ENCODE data around the gene HOXD10. TPM values are rescaled to one million over a fixed set of nuclear protein-coding genes. Genes with fewer than 3 reads are reported as not detected.

HOXD10 gene
- total and polyA plus RNA-seq, 2 experiments from 2014 or later, result not detected

- H3K27me3 ChIP-seq (ENCODE audit: insufficient read depth), result peaks cover 100% of the 10 kb centered on the region
- Mint-ChIP-seq H3K36me3 (ENCODE audit: low read depth) (no peaks in the 10 kb centered on the region), H3K9me3 (peaks cover 7% of the 10 kb centered on the region; the same call in 1 of the 3 replicates), H3K27me3 (ENCODE audit: insufficient read depth, low read depth, poor library complexity) (peaks cover 100% of the 10 kb centered on the region), H3K27ac (no peak overlapping the region), H3K4me1 (peaks cover 36% of the 10 kb centered on the region), H3K4me3 (peak overlapping the region; percentile 36; the same call in 2 of the 3 replicates)
- peaks cover 45% of the 10 kb centered on the region for H3K4me1 ChIP-seq (ENCODE audit: insufficient read depth)
- no peak for TF ChIP-seq ZNF462 (CRISPR knock-in tag; IDR thresholded peaks at IDR 0.05)
- peak; percentile 96 for TF ChIP-seq EZH2 (IDR thresholded peaks at IDR 0.05; ENCODE audit: low read depth, unreplicated experiment)
- no peak for TF ChIP-seq JUNB (IDR thresholded peaks at IDR 0.05; ENCODE audit: unreplicated experiment)
- DNase-seq (ENCODE audit: low spot score), result no peak
- peaks cover 19% of the 10 kb centered on the region for H3F3A ChIP-seq (replicated peaks; ENCODE audit: low read depth)
- H3K9me2 ChIP-seq (ENCODE audit: insufficient read depth), result no peaks in the 10 kb centered on the region
- no peaks in the 10 kb centered on the region for H3K36me3 ChIP-seq (ENCODE audit: insufficient read depth)
- H3K4me2 ChIP-seq, result peak overlapping the region; percentile 73; the same call in 1 of the 2 replicates
- no peaks in the 10 kb centered on the region for H3K79me2 ChIP-seq (replicated peaks; ENCODE audit: insufficient read depth)
- peaks cover 57% of the 10 kb centered on the region for H4K20me1 ChIP-seq (replicated peaks; ENCODE audit: insufficient read depth)
- peak overlapping the region; percentile 44 for H3K4me3 ChIP-seq
- H2AFZ ChIP-seq, result no peak overlapping the region
- no peak overlapping the region for H3K27ac ChIP-seq (ENCODE audit: low read depth)
- ATAC-seq, result no peak
Observed at GRCh38 chr2:176164201-176164600, 47.6 kb downstream of the HOXD10 start.

- Mint-ChIP-seq H3K4me1 (peaks cover 30% of the 10 kb centered on the region), H3K27me3 (ENCODE audit: insufficient read depth, low read depth, poor library complexity) (peaks cover 100% of the 10 kb centered on the region), H3K27ac (no peak overlapping the region), H3K9me3 (peaks cover 7% of the 10 kb centered on the region; the same call in 1 of the 3 replicates), H3K36me3 (ENCODE audit: low read depth) (no peaks in the 10 kb centered on the region), H3K4me3 (peak overlapping the region; percentile 36)
- H4K20me1 ChIP-seq (replicated peaks; ENCODE audit: insufficient read depth), result peaks cover 61% of the 10 kb centered on the region
- no peaks in the 10 kb centered on the region for H3K9me2 ChIP-seq (ENCODE audit: insufficient read depth)
- peaks cover 19% of the 10 kb centered on the region for H3F3A ChIP-seq (replicated peaks; ENCODE audit: low read depth)
- TF ChIP-seq JUNB (IDR thresholded peaks at IDR 0.05; ENCODE audit: unreplicated experiment) (no peak), ZNF114 (CRISPR knock-in tag; IDR thresholded peaks at IDR 0.05) (no peak), EZH2phosphoT487 (IDR thresholded peaks at IDR 0.05; ENCODE audit: unreplicated experiment) (peak; percentile 89), EZH2 (IDR thresholded peaks at IDR 0.05; ENCODE audit: low read depth, unreplicated experiment) (peak; percentile 100), POLR2AphosphoS5 (IDR thresholded peaks at IDR 0.05; ENCODE audit: low read depth) (no peak), ZNF331 (CRISPR knock-in tag; IDR thresholded peaks at IDR 0.05; ENCODE audit: low read depth) (no peak), CTCF (conservative IDR thresholded peaks at IDR 0.05; ENCODE audit: low read depth in 2 of 2) (no peak), NANOG (IDR thresholded peaks at IDR 0.05; ENCODE audit: borderline replicate concordance) (no peak)
- DNase-seq (ENCODE audit: low spot score), result peak; percentile 48
- H3K79me2 ChIP-seq (replicated peaks; ENCODE audit: insufficient read depth), result no peaks in the 10 kb centered on the region
- H3K4me3 ChIP-seq, result peak overlapping the region; percentile 44
- ATAC-seq, result no peak; the same call in 2 of the 3 replicates
- no peaks in the 10 kb centered on the region for H3K36me3 ChIP-seq (ENCODE audit: insufficient read depth)
- H3K27me3 ChIP-seq (ENCODE audit: insufficient read depth), result peaks cover 100% of the 10 kb centered on the region
- peaks cover 45% of the 10 kb centered on the region for H3K4me1 ChIP-seq (ENCODE audit: insufficient read depth)
- peak overlapping the region; percentile 73 for H3K4me2 ChIP-seq
- H2AFZ ChIP-seq, result no peak overlapping the region; the same call in 1 of the 2 replicates
- no peak overlapping the region for H3K27ac ChIP-seq (ENCODE audit: low read depth)
Observed at GRCh38 chr2:176164611-176165369, 48.2 kb downstream of the HOXD10 start.

All from GM23338 (cell line).